NCI-H2171 (cell line): ENCODE data around the gene SARS1.

ENCODE experiments used
- DNase-seq: peaks from one replicate; lab custom pipeline; 2025; lab: John Stamatoyannopoulos, UW

SARS1 gene

DNA sequence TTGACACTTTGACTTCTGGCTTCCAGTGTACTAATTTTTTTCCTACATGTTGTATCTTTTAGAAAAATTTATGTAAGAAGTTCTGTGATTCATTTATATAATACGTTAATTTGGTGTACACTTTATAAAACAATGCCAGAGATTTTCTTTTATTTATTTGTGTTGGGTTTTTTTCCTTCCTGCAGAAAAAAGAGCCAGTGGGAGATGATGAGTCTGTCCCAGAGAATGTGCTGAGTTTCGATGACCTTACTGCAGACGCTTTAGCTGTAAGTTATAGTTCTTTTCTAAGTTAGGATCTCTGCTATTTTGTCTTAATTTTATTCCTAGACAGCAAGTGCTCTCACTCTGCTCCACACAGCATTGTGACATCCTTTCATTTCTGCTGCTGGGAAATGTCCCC is 14.4 kb downstream of the SARS1 start:
- DNase-seq: no peak

DNA sequence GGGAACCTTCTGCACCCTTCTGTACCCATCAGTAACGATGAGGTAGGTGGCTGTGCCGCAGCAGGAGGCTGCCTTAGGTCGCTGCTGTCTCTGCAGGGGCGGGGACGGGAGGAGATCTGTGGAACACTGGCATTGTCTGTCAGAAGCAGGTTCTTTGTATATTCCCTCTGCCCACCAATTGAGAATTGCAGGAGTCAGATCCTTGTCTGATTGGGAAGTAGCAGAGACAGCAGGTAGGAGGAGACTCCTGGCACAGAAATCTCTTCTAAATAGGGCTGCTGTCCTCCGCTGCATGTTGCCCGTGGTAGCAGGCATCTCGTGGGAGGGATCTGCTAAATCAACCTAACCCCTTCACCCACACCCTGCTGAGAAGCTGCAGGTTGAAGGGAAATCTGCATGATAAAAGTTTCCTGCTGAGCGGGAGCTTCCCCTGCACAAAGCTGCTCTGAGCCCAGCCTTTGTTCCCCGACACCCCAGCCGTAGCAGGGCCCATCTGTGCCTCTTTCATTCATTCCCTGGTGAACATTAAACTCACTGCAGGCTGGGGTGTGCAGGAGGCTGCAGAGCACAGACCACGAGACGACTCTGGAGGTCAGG is 15.9 kb downstream of the SARS1 start:
- no peak for DNase-seq

DNA sequence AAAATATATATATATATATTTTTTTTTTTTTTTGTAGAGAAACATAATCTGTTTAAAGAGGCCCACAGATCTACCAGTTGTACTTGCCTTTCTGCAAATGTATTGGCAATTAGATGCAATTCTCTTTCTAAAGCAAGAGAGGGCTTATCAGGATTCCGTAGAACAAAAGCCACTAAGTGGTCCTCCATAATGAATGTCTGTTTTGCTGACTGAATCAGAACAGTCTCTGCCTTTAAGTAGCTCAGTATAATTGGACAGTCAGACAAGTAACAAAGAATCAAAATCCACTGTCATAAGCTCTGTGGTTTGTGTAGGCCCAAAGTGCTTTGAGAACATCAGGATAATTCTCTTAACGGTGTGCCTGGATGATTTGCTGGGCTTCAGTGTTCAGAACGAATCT is 17.3 kb downstream of the SARS1 start:
- no peak for DNase-seq

DNA sequence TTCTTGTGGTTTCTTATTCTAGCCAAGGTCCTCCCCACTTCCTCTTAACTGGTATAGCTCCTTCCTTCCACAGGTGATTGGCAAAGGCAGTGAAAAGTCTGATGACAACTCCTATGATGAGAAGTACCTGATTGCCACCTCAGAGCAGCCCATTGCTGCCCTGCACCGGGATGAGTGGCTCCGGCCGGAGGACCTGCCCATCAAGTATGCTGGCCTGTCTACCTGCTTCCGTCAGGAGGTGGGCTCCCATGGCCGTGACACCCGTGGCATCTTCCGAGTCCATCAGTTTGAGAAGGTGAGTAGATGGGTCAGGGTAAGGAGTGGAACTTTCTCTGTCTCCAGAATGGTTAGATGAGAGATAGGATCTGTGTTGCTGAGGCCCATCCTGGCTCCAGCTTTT is 21.4 kb downstream of the SARS1 start:
- DNase-seq: no peak

DNA sequence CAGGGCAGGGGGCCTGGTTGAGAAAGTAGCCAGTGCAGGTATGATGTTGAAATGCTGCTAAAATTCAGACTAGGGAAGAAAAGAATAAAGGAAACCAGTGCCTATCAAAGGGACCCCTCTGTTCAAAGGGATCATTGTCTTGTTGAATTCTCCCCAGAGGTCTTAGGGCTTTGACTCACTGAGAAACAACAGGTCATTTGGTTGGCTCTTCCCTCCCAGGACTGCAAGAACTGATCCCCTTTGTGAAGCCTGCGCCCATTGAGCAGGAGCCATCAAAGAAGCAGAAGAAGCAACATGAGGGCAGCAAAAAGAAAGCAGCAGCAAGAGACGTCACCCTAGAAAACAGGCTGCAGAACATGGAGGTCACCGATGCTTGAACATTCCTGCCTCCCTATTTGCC is 23.8 kb downstream of the SARS1 start:
- no peak for DNase-seq

DNA sequence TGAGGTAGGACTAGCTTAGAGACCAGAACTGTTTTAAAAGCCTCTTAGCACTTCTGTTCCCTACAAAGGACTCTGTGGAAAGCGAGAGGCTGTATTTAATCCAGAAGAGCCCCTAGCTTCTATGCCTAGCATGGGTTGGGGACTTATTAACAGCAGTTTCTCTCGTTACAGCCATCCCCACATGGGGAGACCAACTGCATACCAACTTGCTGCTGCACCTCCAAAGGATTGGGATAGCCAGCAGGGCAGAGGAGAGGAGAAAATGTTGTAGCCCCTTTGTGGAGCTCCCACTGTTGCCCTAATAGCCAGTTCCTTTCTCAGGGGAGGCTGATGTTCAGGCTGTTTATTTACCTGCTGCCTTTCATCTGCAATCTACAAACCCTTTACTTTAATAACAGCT is 24.7 kb downstream of the SARS1 start:
- DNase-seq: no peak

DNA sequence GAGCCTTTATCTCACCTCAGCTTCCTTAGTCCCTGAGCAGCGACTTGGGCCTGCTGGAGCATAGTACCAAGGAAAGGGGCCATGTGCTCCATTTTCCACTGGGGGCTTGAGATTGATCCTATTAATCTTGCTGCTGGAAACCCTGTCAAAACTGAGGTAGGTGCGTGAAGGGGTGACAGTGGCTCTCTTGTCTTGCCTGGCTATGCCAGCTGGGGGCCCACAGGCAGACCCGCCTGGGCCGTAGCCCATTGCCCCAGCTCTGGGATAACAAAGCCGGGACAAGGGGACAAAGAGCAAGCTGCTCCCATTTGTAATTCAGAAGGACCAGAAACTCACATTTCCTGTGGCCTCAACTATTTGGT is 25.3 kb downstream of the SARS1 start:
- DNase-seq: no peak

DNA sequence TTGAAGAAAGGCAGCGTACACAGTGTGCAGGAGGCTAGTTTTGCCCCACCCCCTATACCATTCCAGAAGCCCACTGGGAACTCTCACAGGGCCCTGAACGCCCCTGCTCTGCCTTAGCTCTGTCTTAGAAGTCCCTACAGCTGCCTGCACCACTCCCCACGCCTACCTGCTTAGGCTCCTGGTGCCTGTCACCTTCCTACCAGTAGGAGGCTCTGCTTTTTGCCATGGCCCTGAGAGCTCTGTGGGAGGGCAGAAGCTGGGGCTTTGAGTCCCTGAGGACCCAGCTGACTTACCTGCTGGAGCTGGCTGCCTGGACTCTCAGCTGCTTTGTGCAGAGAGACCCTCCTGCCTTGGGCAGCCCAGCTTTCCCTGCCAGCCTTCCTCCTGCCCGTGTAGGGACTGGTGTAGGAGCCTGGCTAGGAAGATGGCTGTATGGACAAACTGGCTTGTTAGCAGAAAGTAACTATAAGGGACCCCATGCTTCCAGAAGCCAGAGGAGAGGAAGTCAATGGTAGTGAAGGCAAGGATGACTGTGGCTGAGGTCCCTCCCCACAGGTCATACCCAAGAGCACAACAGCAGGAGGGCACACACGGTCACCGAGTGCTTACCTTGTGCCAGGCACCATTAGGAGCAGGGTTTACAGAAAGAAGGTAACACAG is 25.8 kb downstream of the SARS1 start:
- peak; percentile 35 for DNase-seq

DNA sequence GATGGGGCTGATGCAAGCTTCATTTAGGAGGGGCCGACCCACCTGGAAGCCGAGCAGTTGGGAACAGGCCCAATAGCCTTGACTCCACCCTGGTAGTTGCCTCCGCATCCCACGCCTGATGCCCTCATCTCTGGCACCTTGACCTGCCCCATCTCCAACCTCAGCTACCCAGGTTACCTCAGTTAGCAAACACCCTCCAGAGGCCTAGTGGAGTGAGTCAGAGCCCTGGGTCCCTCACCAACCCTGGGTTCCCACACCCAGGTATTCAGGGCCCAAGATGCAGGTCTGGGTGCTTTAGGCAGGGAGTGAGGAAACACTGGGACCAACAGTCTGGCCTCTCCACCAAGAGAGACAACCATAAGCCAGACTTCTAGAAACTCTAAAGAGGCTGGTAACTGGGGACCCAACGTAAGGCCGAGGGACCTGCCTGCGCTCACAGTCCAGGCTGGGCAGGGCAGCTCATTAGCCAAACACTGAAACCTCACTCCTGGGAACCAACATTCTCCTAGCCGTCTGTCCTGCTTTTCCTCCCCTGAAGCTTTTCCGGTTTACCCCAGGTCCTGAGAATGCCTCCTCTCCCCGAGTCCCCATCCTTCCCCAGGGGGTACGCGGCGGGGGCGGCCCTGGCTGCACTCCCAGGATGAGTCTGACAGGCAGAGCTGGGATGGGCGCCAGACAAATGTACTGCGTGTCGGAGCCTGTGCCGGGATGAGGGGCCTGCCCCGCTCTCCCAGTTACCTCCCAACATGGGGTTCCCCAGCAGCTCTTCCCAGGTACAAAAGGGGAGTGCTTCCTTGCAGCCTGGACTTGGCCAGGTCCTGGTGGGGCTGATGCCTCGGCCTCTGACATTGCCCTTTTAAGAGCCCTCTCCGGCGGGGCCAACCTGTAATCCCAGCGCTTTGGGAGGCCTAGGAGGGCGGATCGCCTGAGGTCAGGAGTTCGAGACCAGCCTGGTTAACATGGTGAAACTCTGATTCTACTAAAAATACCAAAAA is 26.7 kb downstream of the SARS1 start:
- peak; percentile 74 for DNase-seq

DNA sequence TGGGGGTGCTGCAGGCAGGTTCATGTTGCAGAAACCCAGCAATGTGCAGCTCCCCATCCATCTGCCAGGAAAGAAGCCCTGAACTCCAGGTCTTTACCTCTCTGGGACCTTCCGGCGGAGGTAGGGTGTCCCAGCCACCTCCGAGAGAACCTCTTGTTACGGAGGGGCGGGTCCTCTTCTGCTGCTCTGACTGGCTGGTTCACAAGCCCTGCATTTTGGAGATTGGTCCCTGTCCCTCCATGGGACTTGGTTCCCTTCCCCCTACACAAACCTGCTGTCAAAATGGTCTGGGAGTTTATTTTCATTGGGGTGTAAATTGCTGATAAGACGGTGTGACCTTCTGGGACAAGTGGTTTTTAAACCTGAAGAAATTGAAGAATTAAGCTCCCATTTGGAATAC is 27.6 kb downstream of the SARS1 start:
- DNase-seq: peak; percentile 30

DNA sequence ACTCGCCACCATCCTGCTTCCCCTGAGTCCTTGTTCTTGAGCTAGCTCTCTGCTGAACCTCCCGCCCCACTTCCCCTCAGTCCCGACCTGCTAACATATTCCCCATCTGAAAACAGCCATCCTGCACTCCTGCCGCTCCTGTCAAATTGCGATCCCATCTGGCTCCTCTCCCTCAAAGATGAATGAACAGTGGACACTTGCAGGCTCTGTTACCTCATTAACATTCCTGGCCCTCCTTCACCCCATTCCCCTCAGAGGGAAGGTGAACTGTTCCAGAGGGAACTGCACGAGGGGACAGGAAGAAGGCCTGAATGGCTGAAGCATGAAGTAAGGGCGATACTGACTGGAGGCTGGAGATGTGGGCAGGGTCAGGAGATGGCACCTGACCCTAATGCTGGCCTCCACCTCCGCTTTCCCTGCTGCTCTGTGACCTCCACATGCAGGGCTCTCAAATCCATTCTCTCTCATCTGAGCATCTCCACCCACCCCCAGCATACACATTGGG is 28.2 kb downstream of the SARS1 start:
- DNase-seq: peak; percentile 33

DNA sequence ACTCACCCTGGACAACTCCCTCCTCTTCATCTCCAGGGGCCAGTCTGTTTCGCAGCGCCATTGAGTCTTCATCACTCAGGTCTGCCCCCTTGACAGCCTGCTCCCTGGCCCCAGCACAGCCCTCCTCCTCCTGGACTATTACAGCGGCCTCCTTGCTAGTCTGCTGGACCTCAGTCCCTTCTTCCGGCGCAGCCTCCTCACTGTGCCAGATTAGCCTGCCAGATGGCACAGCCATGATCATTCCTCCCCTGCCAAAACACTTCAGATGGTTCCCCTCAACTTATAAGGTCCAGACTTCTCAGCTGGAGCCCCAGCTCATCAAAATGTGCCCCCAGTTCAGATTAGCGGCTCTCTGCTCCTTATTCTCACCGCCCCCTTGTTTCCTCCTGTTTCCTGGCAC is 28.7 kb downstream of the SARS1 start:
- peak; percentile 26 for DNase-seq

DNA sequence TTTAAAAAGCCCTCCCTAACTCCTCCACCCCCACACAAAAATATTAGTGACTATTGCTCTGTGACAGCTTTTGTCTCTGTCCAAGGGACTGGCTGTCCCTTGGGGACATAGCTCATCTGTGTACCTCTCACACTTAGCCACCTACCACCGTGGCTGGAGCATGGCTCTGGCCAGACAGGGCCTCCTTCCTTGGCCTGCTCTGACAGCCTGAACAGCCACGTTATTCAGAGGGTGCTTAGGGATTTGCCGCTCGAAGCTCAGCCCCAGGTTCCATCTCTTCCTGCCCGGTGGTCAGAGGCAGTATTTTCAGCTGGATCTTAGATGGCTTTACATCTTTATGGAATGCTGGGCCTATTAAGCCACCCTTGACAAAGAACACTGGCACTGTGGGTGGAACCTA is 29.5 kb downstream of the SARS1 start:
- DNase-seq: no peak

DNA sequence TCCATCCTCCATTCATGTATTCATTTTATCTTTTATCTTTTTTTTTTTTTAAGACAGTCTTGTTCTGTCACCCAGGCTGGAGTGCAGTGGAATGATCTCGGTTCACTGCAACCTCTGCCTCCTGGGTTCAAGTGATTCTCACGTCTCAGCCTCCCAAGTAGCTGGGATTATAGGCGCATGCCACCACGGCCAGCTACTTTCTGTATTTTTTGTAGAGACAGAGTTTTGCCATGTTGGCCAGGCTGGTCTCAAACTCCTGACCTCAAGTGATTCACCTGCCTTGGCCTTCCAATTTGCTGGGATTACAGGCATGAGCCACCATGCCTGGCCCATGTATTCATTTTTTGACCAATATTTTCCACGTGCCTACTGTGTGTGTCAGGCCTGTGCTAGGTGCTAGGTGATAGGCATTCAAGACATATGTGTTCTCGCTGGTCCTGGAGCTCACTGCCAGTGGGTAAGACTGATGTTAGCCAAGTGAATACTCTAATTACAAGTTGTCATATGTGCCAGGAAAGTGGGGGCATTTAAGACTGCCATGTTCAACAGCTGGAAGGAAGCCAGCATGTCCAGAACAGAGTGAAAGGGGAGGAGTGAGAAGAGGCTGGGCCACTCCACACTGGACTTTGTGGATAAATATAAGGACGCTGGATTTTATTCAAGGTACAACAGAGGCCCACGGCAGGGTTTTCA is 30.3 kb downstream of the SARS1 start:
- DNase-seq: no peak

DNA sequence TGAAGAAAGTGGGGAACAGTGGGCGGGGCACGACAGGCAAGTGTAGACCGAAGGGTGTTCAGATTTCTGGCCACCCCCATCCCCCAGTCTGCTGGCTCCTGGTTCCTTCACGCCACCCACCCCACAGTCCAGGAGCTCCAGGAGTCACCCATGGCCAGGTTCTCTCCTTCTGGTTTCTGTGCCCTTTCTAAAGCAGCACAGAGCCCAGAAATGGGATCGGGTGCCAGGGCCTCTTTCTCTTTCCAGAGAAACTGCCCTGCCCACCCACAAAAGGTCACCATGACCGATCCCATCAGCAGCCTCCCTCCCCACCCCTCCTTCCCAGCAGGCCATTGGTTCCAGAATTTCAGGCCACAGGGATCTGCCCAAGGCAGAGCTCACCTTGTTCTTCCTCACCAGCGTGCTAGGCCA is 32.4 kb downstream of the SARS1 start:
- no peak for DNase-seq

DNA sequence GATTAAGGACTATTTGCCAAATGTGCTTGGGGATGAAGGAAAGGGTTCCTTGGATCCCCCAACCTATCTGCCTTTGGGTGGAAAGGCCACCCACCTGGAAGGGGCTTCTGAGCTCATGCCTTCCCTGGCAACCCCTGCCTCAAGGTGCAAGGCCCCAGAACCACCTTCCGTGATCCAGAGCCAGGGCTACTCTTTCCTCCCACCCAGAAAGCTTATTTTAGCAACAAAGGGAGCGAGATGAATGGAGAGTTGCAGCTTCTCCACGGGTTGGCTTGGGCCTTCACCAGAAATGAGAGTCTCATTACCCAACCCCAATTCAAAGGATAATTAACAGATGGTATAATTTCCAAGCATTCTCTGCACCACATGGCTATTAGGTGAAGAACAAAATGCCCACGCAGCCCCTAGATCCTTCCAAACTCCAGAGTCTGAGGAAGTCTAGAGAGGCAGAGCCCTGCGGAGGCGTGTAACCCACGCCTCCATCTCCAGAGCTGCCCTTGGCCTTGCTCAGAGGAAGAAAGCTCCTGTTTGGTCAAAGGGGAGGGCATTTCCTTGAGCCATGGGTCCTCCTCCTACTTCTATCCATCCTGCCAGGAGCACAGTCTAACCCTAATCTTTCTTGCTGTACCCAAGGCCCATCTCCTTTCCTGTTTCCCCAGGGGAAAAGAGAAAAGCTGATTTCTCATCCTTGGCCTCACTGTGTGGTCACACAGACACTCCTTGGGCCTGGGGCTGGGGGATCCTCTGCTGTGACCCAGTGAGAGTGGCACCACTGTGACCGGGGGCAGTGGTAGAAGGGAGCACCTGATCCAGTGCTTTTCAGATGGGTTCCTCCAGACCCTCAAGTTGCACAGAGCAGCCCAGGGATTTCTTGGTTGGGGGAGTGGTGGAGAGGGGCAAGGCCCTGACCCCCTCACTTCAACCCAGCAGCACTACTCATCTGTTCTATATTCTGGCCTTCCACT is 34.0 kb downstream of the SARS1 start:
- no peak for DNase-seq

DNA sequence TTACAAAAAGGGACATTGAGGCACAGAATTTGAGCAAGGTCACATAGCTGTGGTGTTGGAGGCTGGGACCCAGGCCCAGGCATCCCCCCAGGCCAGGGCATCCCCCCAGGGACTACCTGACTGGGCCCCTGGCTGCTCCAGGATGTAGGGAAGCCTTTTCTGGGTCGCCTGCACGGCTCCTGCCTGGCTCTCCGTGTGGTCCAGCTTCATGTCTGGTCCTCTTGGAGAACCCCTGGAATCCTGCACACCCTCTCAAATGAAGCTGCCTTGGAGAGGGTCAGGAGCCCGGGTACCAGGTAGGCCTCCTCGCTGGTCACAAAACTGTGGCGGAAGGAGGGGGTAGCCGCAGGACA is 34.7 kb downstream of the SARS1 start:
- DNase-seq: no peak

DNA sequence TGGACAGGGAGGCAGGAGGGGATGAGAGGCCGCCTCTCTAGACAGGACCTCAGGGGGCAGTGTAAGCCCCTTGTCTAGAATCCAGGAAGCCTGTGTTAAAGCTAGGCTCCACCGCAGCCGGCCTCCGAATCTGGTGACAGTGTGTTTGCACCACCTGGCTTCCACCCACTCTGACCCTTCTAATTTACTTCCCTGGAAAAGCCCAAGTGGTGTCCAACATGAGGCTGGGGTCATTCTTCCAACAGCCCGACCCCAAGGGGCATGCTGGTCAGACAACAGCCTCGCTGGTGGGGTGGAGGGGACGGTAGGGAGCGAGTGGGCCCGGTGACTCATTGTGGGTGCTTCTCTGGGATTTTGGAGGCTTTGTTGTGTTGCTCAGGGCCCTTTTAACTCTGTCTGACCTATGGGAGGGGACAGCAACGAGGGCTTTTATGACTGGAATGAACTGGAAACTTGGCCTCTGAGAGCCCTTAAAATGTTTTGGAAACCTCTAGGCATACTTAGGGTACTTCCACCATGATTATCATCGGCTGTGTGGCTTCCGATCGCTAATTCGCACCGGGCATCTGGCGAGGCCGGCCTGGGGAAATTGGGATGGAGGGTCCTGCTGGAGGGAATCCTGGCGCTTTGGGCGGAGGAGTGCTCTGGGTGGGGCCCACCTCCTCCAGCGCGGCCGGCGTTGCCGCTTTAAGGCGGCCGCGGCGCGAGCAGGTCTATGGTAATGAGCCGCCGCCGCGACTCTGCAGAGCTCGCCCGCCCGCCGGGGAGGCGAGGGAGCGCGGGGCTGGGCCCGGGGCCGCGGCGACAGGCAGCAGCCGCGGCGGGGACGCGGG is 35.3 kb downstream of the SARS1 start, which contains the start of gene CELSR2:
Gene CELSR2 (plus strand): TSS at position 743 of the 833 bp plus-strand sequence. CDS start 541 bp downstream, outside the sequence.
- peak; percentile 88 for DNase-seq

DNA sequence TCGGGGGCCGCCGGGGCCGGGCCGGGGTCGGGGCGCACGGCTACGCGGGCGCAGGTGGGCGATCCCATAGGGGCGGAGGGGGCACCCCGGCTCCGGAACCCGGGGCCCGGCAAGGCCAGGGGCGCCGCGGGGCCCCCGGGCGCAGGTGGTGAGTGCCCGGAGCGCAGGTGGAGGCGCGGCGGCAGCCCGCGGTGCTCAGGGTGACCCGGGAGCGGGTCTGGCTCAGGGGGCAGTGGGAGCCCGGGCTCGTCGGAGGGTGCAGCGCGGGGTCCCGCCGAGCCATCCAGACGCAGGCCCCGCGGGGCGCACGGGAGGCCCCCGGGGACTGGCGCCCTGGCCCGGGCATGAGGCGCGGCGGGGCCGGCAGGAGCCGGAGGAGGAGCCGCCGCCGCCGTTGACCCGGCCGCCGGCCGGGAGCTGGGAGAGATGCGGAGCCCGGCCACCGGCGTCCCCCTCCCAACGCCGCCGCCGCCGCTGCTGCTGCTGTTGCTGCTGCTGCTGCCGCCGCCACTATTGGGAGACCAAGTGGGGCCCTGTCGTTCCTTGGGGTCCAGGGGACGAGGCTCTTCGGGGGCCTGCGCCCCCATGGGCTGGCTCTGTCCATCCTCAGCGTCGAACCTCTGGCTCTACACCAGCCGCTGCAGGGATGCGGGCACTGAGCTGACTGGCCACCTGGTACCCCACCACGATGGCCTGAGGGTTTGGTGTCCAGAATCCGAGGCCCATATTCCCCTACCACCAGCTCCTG is 36.1 kb downstream of the SARS1 start:
- no peak for DNase-seq
